Heart left ventricle (tissue), 16 donors: ENCODE results near the gene GP2. TPM values are rescaled to one million over a fixed set of nuclear protein-coding genes. Genes with fewer than 3 reads are reported as not detected.
A peak's percentile ranks its signal among the peaks of the same experiment; 100 is the strongest.

Experiments used
- ATAC-seq, 4 donors: fragments of 200-7000 bp; cut with Tn5 transposase; one replicate each; pipeline ENCODE4 v1.9.1; 2020 to 2022; ENCODE audit warnings: moderate library complexity in 4 of 4, mild to moderate bottlenecking in 3 of 4, moderate number of reproducible peaks in 1 of 4
- DNase-seq, 5 donors: peaks; one replicate each; pipeline ENCODE4 v3.0.0-alpha.2; 2020
- H3K27ac ChIP-seq, 12 donors: fragments of 200-600 bp; sonication (generic) in 4 of 12; one replicate each; pipeline versions ENCODE4 v1.5.0 to v1.8.0; 2016 to 2022; ENCODE audit warnings: mild to moderate bottlenecking in 2 of 12
- H3K27me3 ChIP-seq, 9 donors: fragments of 200-600 bp; sonication (generic) in 2 of 9; one replicate each; pipeline versions ENCODE4 v1.5.1 to v1.8.0; 2016 to 2022; ENCODE audit warnings: mild to moderate bottlenecking in 3 of 9
- H3K36me3 ChIP-seq, 9 donors: fragments of 200-600 bp; sonication (generic) in 2 of 9; one replicate each; pipeline versions ENCODE4 v1.5.0 to v1.8.0; 2018 to 2022; ENCODE audit warnings: mild to moderate bottlenecking in 2 of 9
- H3K4me1 ChIP-seq, 12 donors: fragments of 200-600 bp; sonication (generic) in 4 of 12; one replicate each; pipeline versions ENCODE4 v1.5.0 to v1.8.0; 2016 to 2022; ENCODE audit warnings: mild to moderate bottlenecking in 3 of 12
- H3K4me3 ChIP-seq, 12 donors: fragments of 200-600 bp; sonication (generic) in 4 of 12; one replicate each; pipeline versions ENCODE4 v1.5.0 to v1.8.0; 2017 to 2022; ENCODE audit warnings: mild to moderate bottlenecking in 9 of 12, moderate library complexity in 4 of 12
- H3K9me3 ChIP-seq, 12 donors: fragments of 200-600 bp; sonication (generic) in 4 of 12; one replicate each; pipeline versions ENCODE4 v1.5.0 to v1.8.0; 2016 to 2022; ENCODE audit warnings: mild to moderate bottlenecking in 1 of 12
- CTCF ChIP-seq, 12 donors: fragments of 200-600 bp; sonication (generic) in 4 of 12; IDR thresholded peaks; one replicate each; pipeline versions ENCODE4 v1.5.0 to v1.8.0; 2018 to 2022; ENCODE audit warnings: antibody characterized with exemption in 12 of 12, mild to moderate bottlenecking in 5 of 12
- POLR2A ChIP-seq, 2 donors: fragments of 450-650 bp; IDR thresholded peaks; one replicate each; pipeline ENCODE4 v1.6.1; 2017; ENCODE audit warnings: antibody characterized with exemption in 2 of 2, mild to moderate bottlenecking in 2 of 2, moderate library complexity in 2 of 2
- WGBS, 4 donors: extraction: QIAGEN DNeasy Blood & Tissue Kit in 2 of 4; methylation state at CpG; one replicate each; pipeline versions ENCODE4 v1.1.5 to v1.1.7; 2013 to 2018; 5-methylcytosine and 5-hydroxymethylcytosine counted together
- intact Hi-C, 10 donors: fragments of 100-400 bp; cut with DNase I; formaldehyde crosslinking; loops; one replicate each; pipeline versions ENCODE4 v1.11.1 to v1.14.2; 2022
- polyA plus RNA-seq, 2 donors: library from polyadenylated mRNA; stranded (reverse); fragments of 200-250 nt; gene quantifications; one replicate each; pipeline ENCODE4 v1.2.3, GENCODE V29; 2013
- total RNA-seq, 9 donors: library from RNA; depleted of rRNA in 2 of 9; stranded (reverse); fragments of >200 nt in 2 of 9; fragmentation: NEBNext Ultra II Directional in 3 of 9; extraction: Animal tissue kit (Norgen Biotek cat#: 25700) in 3 of 9; gene quantifications; one replicate each; pipeline versions ENCODE4 v1.1.0 to v1.2.4, GENCODE V29; 2016 to 2023
- donor health status: ischemic (EF 13 %, LVEDD 7.1; RV severe dilation, severe dysfunction).
- donor health status: healthy with polysubstance abuse.
- donor health status: DM: no; HTN: yes; CAD: no.
- donor health status: DM: no; HTN: no; CAD: no.
- donor health status: ischemic (EF 25% LVEDD 6.9; RV normal size, moderate dysfunction).
- donor health status: ischemic (EF 25% LVEDD 5.7; RV mildly dilated, moderate dysfunction).
- donor health status: healthy.
- donor health status: DM: yes; HTN: yes; CAD: no.
- donor health status: ischemic (EF 35%, LVEDD 5.7; RV mildly dilated, moderate dysfunction).
- donor health status: nonischemic (EF 11% LVEDD 7.7; RV severe dilation, severe dysfunction).
- donor health status: DM: yes; HTN: yes; CAD: no.
- donor health status: PGD.
- donor health status: ischemic (EF 29% LVEDD 5.4; RV normal size, mild dysfunction).
- donor health status: nonischemic (EF 23%, LVEDD 6.1; RV moderate dilation, normal function).

Gene GP2
- total and polyA plus RNA-seq, 11 donors: 0.22 to 4.0 (median 2.5) TPM; not detected in 5

GRCh38 chr16:20363191-20363590, 35.9 kb upstream of the GP2 start:
- ATAC-seq: no peak
- H3K4me3 ChIP-seq: no peak overlapping the region
- no peak overlapping the region for H3K27ac ChIP-seq
- TF ChIP-seq CTCF (IDR thresholded peaks at IDR 0.05): no peak
- no peak for TF ChIP-seq POLR2A (IDR thresholded peaks at IDR 0.05)
- intact Hi-C loops: no loop called here
- H3K4me1 ChIP-seq: no peaks in the 10 kb centered on the region
- 63 to 69% (median 67%) methylated on average over 2 of the region's 2 CpGs for whole genome bisulfite sequencing, 4 donors
- H3K36me3 ChIP-seq: no peaks in the 10 kb centered on the region
- peaks cover 0 to 24% (median 0%) of the 10 kb centered on the region in 9 donors for H3K27me3 ChIP-seq
- no peak for DNase-seq
- no peaks in the 10 kb centered on the region for H3K9me3 ChIP-seq

- H3K4me1 ChIP-seq: no peaks in the 10 kb centered on the region
- H3K4me3 ChIP-seq: no peak overlapping the region
- no peak overlapping the region for H3K27ac ChIP-seq
- intact Hi-C loops: no loop called here
- H3K9me3 ChIP-seq: no peaks in the 10 kb centered on the region
- ATAC-seq (no peak), DNase-seq (no peak)
- TF ChIP-seq POLR2A (IDR thresholded peaks at IDR 0.05) (no peak), CTCF (IDR thresholded peaks at IDR 0.05) (peak in 3 of 12 donors; percentile 4 to 12 (median 10))
- WGBS, 4 donors: 37 to 62% (median 49%) methylated on average over 2 of the region's 2 CpGs
- no peaks in the 10 kb centered on the region for H3K36me3 ChIP-seq
- H3K27me3 ChIP-seq: peaks cover 0 to 14% (median 0%) of the 10 kb centered on the region in 9 donors
Observed at GRCh38 chr16:20359997-20360396, 32.7 kb upstream of the GP2 start.

GRCh38 chr16:20355114-20355782, 27.9 kb upstream of the GP2 start:
- Histone ChIP-seq H3K27me3 (peaks cover 0 to 21% (median 0%) of the 10 kb centered on the region in 9 donors), H3K36me3 (no peaks in the 10 kb centered on the region), H3K27ac (no peak overlapping the region), H3K4me1 (no peaks in the 10 kb centered on the region), H3K4me3 (no peak overlapping the region), H3K9me3 (no peaks in the 10 kb centered on the region)
- intact Hi-C loops: no loop called here
- TF ChIP-seq POLR2A (IDR thresholded peaks at IDR 0.05): no peak
- 66 to 75% (median 68%) methylated on average over 7 of the region's 7 CpGs for WGBS, 4 donors
- ATAC-seq (no peak), DNase-seq (no peak)

- intact Hi-C loops: no loop called here
- no peak for ATAC-seq
- TF ChIP-seq CTCF (IDR thresholded peaks at IDR 0.05) (no peak), POLR2A (IDR thresholded peaks at IDR 0.05) (no peak)
- no peak overlapping the region for H3K27ac ChIP-seq
- no peaks in the 10 kb centered on the region for H3K36me3 ChIP-seq
- no peak for DNase-seq
- no peaks in the 10 kb centered on the region for H3K9me3 ChIP-seq
- no peaks in the 10 kb centered on the region for H3K4me1 ChIP-seq
- no peak overlapping the region for H3K4me3 ChIP-seq
- peaks cover 0 to 37% (median 8%) of the 10 kb centered on the region in 9 donors for H3K27me3 ChIP-seq
Observed at GRCh38 chr16:20353379-20353778, 26.1 kb upstream of the GP2 start.

GRCh38 chr16:20352615-20353014, 25.3 kb upstream of the GP2 start, which contains the start of gene UMOD:
Gene UMOD (minus strand): TSS chr16:20352715. CDS start chr16:20350737, 1,978 bp downstream.
- ATAC-seq (no peak), DNase-seq (no peak)
- Histone ChIP-seq H3K4me3 (no peak within 1 kb of the TSS), H3K27me3 (peaks cover 0 to 45% (median 12%) of the 10 kb centered on the region in 9 donors), H3K9me3 (no peaks in the 10 kb centered on the region), H3K4me1 (no peaks in the 10 kb centered on the region), H3K36me3 (no peaks in the 10 kb centered on the region), H3K27ac (no peak within 1 kb of the TSS)
- intact Hi-C loops: no loop called here
- TF ChIP-seq POLR2A (IDR thresholded peaks at IDR 0.05): no peak
- TF ChIP-seq CTCF (IDR thresholded peaks at IDR 0.05): no peak
- WGBS, 4 donors: 78 to 98% (median 84%) methylated on average over 2 of the region's 2 CpGs
